ENCODE data around the gene FOXL3. TPM values are rescaled to one million over a fixed set of nuclear protein-coding genes. Genes with fewer than 3 reads are reported as not detected.

Gene FOXL3
- total and polyA plus RNA-seq, 2 donors from 2014 or later, result not detected

DNA sequence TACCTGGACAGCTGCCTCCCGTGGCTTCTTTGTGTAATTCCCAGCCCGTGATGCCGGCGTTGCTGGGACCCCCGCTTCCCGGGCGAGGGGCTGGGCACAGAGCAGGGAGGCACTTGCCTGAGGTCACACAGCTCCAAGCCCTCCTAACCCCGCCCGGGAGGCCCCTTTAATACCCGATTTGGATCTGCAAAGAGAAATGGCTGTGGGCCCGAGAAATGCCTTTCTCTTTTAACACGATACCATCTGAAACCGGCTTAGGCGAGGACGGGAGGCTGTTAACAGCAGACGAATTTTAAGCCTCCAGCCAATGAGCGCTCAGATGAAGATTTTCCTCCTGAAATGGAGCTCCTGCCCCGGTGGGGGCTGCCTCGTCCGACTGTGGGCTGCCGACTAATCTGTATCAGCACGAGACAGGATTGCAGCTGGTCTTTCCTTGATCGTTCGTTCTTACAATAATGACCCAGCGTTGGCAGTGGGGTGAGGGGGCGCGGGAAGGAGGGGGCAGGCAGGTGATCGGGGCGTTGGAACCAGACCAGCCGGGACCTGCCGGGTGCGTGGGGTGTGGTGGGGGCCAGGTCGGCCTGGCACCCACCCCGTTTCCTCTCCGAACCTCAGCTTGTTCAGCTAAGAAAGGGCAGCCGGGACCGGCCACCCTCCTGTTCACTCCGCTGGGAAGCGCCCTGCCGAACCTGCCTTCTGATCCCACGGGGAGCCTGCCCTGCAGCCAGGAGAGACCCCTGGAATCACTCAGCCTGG, 36.2 kb upstream of the FOXL3 start:
- peak in 1 of 5 donors; percentile 46 for DNase-seq
- no peaks in the 10 kb centered on the region for H3K27me3 ChIP-seq (ENCODE audit: control insufficient read depth, insufficient read depth, low read length)
- FAIRE-seq, result no peak
- intact Hi-C loops (cut with DNase I), result no loop called here
- H3K36me3 ChIP-seq (ENCODE audit: control insufficient read depth in 2 of 3, insufficient read depth in 3 of 3, low read length in 3 of 3), result peaks cover 0 to 79% (median 16%) of the 10 kb centered on the region in 3 donors
- peaks cover 0 to 2% (median 0%) of the 10 kb centered on the region in 3 donors for H3K4me1 ChIP-seq (ENCODE audit: control insufficient read depth in 2 of 3, insufficient read depth in 2 of 3, low read depth in 1 of 3, low read length in 3 of 3)
- TF ChIP-seq, protein P1, sequence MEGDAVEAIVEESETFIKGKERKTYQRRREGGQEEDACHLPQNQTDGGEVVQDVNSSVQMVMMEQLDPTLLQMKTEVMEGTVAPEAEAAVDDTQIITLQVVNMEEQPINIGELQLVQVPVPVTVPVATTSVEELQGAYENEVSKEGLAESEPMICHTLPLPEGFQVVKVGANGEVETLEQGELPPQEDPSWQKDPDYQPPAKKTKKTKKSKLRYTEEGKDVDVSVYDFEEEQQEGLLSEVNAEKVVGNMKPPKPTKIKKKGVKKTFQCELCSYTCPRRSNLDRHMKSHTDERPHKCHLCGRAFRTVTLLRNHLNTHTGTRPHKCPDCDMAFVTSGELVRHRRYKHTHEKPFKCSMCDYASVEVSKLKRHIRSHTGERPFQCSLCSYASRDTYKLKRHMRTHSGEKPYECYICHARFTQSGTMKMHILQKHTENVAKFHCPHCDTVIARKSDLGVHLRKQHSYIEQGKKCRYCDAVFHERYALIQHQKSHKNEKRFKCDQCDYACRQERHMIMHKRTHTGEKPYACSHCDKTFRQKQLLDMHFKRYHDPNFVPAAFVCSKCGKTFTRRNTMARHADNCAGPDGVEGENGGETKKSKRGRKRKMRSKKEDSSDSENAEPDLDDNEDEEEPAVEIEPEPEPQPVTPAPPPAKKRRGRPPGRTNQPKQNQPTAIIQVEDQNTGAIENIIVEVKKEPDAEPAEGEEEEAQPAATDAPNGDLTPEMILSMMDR (IDR thresholded peaks at IDR 0.05; ENCODE audit: borderline replicate concordance, extremely low read depth, insufficient read depth), result no peak
- H3K4me3 ChIP-seq (ENCODE audit: low read length in 3 of 3), result no peak overlapping the region
- no peak overlapping the region for H3K9ac ChIP-seq (ENCODE audit: low read length in 3 of 3)
- H3K9me3 ChIP-seq (ENCODE audit: control insufficient read depth in 2 of 3, insufficient read depth in 1 of 3, low read length in 3 of 3), result no peaks in the 10 kb centered on the region
- peak overlapping the region; percentile 11 to 51 for H3K27ac ChIP-seq (ENCODE audit: low read depth in 2 of 2, low read length in 2 of 2)

DNA sequence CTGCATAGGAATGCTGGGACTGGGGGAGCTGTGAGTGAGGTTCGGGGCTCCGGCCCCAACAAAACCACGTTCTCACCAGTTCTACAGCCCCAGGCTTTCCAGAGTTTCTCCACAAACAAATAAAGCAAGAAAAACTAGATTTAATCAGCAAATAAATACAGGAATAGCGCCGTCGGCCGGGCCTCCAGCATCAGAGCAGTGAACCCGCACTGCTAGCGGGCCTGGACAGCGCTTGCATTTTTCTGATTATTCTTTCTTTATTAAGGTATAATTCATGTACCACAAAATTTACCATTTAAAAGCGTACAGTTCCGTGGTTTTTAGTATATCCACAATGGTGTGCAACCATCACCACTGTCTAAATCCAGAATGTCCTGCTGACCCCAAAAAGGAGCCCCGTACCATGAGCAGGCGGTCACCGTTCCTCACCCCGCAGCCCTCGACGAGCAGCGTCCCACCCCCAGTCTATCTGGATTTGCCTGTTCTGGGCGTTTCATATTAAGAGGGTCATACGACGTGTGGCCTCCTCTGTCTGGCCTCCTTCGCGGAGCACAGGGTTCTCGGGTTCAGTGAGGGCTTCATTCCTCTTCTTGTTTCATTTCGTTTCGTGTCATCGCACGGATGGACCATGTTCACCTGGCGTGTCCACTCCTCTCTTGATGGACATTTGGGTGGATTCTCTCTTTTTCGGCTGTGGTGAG, 35.5 kb upstream of the FOXL3 start:
- intact Hi-C loops (cut with DNase I), result no loop called here
- no peak overlapping the region for H3K9ac ChIP-seq (ENCODE audit: low read length in 3 of 3)
- FAIRE-seq (no peak), DNase-seq (peak in 1 of 5 donors; percentile 36)
- no peaks in the 10 kb centered on the region for H3K9me3 ChIP-seq (ENCODE audit: control insufficient read depth in 2 of 3, insufficient read depth in 1 of 3, low read length in 3 of 3)
- no peaks in the 10 kb centered on the region for H3K27me3 ChIP-seq (ENCODE audit: control insufficient read depth, insufficient read depth, low read length)
- no peak overlapping the region for H3K4me3 ChIP-seq (ENCODE audit: low read length in 3 of 3)
- peaks cover 0 to 79% (median 19%) of the 10 kb centered on the region in 3 donors for H3K36me3 ChIP-seq (ENCODE audit: control insufficient read depth in 2 of 3, insufficient read depth in 3 of 3, low read length in 3 of 3)
- H3K27ac ChIP-seq (ENCODE audit: low read depth in 2 of 2, low read length in 2 of 2), result peak overlapping the region; percentile 11 to 51
- peaks cover 0 to 2% (median 0%) of the 10 kb centered on the region in 3 donors for H3K4me1 ChIP-seq (ENCODE audit: control insufficient read depth in 2 of 3, insufficient read depth in 2 of 3, low read depth in 1 of 3, low read length in 3 of 3)
- TF ChIP-seq, protein P1 (IDR thresholded peaks at IDR 0.05; ENCODE audit: borderline replicate concordance, extremely low read depth, insufficient read depth), result no peak

DNA sequence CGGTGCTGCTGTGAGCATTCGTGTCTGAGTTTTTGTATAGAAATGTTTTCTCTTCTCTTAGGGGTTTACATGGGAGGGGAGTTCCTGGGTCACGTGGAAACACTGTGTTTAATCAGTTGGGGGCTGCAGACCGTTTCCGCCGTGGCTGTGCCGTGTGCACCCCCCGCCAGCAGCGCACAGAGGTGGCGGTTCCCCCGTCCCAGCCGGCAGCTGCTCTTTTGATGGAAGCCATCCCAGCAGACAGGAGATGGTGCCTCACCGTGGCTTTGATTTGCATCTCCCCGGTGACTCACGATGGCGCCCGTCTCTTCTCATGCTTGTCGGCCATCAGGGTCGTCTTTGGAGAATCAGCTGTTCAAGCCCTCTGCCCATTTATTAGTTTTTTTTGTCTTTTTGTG, 34.9 kb upstream of the FOXL3 start:
- H3K4me1 ChIP-seq (ENCODE audit: control insufficient read depth in 2 of 3, insufficient read depth in 2 of 3, low read depth in 1 of 3, low read length in 3 of 3), result peaks cover 0 to 2% (median 0%) of the 10 kb centered on the region in 3 donors
- no peaks in the 10 kb centered on the region for H3K27me3 ChIP-seq (ENCODE audit: control insufficient read depth, insufficient read depth, low read length)
- H3K27ac ChIP-seq (ENCODE audit: low read depth in 2 of 2, low read length in 2 of 2), result no peak overlapping the region
- H3K36me3 ChIP-seq (ENCODE audit: control insufficient read depth in 2 of 3, insufficient read depth in 3 of 3, low read length in 3 of 3), result peaks cover 0 to 79% (median 19%) of the 10 kb centered on the region in 3 donors
- TF ChIP-seq, protein P1 (IDR thresholded peaks at IDR 0.05; ENCODE audit: borderline replicate concordance, extremely low read depth, insufficient read depth), result no peak
- no peaks in the 10 kb centered on the region for H3K9me3 ChIP-seq (ENCODE audit: control insufficient read depth in 2 of 3, insufficient read depth in 1 of 3, low read length in 3 of 3)
- intact Hi-C loops (cut with DNase I), result no loop called here
- no peak overlapping the region for H3K9ac ChIP-seq (ENCODE audit: low read length in 3 of 3)
- FAIRE-seq (no peak), DNase-seq (peak in 1 of 5 donors; percentile 27)
- H3K4me3 ChIP-seq (ENCODE audit: low read length in 3 of 3), result no peak overlapping the region

All from kidney (tissue), 14 donors.